IMR-90 (cell line): ENCODE data around the gene RET.

Experiments used
- BHLHE40 ChIP-seq: fragments of 150-350 bp; IDR thresholded peaks from 2 replicates; pipeline ENCODE4 v1.6.1; 2016; ENCODE audit warnings: mild to moderate bottlenecking, low read depth, low read length
- CHD1 ChIP-seq: IDR thresholded peaks from 2 replicates; pipeline ENCODE4 v1.6.1; 2012; ENCODE audit warnings: low read depth, low read length, improper control_type of control experiment
- CTCF ChIP-seq: conservative IDR thresholded peaks from 2 replicates; pipeline ENCODE4 v1.5.1; 2012; ENCODE audit warnings: mild to moderate bottlenecking, low read depth, low read length, improper control_type of control experiment
- ELK1 ChIP-seq: fragments of 150-350 bp; IDR thresholded peaks from 2 replicates; pipeline ENCODE4 v1.6.1; 2016; ENCODE audit warnings: low read depth, mild to moderate bottlenecking, low read length, moderate library complexity, borderline replicate concordance
- MAFK ChIP-seq: IDR thresholded peaks from 2 replicates; pipeline ENCODE4 v1.6.1; 2012; ENCODE audit warnings: low read depth, low read length, improper control_type of control experiment
- NFE2L2 ChIP-seq: fragments of 150-350 bp; IDR thresholded peaks from 2 replicates; pipeline ENCODE4 v1.6.1; 2016; ENCODE audit warnings: low read depth, mild to moderate bottlenecking, low read length
- POLR2A ChIP-seq: IDR thresholded peaks from 2 replicates; pipeline ENCODE4 v1.6.1; 2012; ENCODE audit warnings: mild to moderate bottlenecking, low read depth, low read length
- RCOR1 ChIP-seq: IDR thresholded peaks from 2 replicates; pipeline ENCODE4 v1.6.1; 2012; ENCODE audit warnings: mild to moderate bottlenecking, low read length, improper control_type of control experiment; ENCODE audit not compliant: insufficient replicate concordance
- RFX5 ChIP-seq: IDR thresholded peaks from 2 replicates; pipeline ENCODE4 v1.8.0; 2012; ENCODE audit warnings: low read depth, mild to moderate bottlenecking, low read length, moderate library complexity
- SMC3 ChIP-seq: fragments of 150-350 bp; IDR thresholded peaks from 2 replicates; pipeline ENCODE4 v1.6.1; 2016; ENCODE audit warnings: low read depth, mild to moderate bottlenecking, antibody characterized with exemption, low read length, moderate library complexity
- USF2 ChIP-seq: fragments of 150-350 bp; IDR thresholded peaks from 2 replicates; pipeline ENCODE4 v1.6.1; 2017; ENCODE audit warnings: mild to moderate bottlenecking, antibody characterized with exemption, low read length, low read depth

GRCh38 chr10:43043342-43043772 lies 33.5 kb upstream of the RET start:
- TF ChIP-seq CHD1, result no peak
- no peak for TF ChIP-seq CTCF
- no peak for TF ChIP-seq POLR2A
- TF ChIP-seq MAFK, result no peak
- TF ChIP-seq RFX5, result no peak
- TF ChIP-seq RCOR1, result no peak
- no peak for TF ChIP-seq USF2
- TF ChIP-seq BHLHE40, result no peak
- no peak for TF ChIP-seq SMC3
- no peak for TF ChIP-seq ELK1
- TF ChIP-seq NFE2L2, result no peak
